MV-4-11 (cell line): ENCODE results near the gene ATP11A.
A peak's percentile ranks its signal among the peaks of the same experiment; 100 is the strongest.
"Not testable (repeated sequence)": the region's sequence is repeated elsewhere in the genome, so short reads cannot be mapped to it uniquely, and the experiment has no call there.

Experiments used
- DNase-seq: peaks from one replicate; lab custom pipeline; 2025; lab: John Stamatoyannopoulos, UW

The ATP11A gene

DNA sequence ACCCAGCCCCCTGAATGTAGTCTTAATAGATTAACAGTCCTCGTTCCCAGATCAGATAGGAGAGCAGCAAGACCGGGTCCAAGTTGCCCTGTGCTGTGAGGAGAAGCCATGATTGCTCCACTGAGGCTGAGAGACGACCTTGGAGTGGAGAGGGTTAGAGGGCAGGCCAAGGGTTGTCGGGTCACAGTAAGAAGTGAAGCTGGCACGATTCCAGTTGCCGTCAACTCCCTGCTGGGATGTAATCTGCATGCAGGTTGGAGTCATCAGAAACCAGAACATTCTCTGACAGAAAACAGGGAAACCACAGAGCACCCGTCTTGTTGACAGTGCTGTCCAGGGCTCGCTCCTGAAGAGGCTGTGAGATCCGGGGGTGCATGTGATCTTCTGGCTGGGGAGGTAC is 19.0 kb upstream of the ATP11A start:
- no peak for DNase-seq

DNA sequence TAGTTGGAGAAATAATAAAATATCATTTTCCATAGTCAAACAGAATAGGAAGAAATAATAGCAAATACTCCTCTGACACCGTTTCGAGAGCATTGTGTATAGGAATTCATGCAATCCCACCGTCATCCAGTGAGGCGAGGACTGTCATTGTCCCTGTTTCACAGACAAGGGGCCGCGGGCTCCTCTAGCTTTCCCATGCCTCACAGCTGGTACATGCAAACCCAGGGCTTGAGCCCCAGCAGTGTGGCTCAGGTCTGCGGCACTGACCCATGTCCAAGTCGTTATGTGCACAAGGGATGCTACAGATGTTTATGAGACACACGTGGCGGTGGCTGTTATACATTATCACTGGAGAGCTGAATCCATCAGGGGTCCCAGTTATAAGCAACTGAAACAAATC is 18.5 kb upstream of the ATP11A start:
- no peak for DNase-seq

DNA sequence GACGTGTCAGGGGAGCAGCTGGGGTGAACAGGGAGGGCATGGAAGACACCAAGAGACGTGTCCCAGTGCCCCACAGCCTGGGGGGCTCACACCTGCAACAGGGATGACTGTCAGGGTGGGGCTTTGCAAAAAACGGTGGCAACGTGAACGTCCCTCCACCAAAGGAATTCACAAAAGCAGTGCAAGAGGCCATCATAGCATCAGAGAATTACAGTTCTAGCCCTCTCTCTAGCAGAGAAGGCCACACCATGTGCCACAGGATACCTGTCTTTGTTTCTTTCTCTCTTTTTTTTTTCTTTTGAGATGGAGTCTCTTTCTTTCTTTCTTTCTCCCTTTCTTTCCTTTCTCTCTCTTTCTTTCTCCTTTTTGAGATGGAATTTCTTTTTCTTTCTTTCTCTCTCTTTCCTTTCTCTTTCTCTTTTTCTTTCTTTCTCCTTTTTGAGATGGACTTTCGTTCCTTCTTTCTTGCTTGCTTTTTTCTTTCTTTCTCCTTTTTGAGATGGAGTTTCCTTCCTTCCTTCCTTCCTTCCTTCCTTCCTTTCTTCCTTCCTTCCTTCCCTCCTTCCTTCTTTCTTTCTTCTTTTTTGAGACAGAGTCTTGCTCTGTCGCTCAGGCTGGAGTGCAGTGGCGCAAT is 17.1 kb upstream of the ATP11A start:
- DNase-seq, result no peak

DNA sequence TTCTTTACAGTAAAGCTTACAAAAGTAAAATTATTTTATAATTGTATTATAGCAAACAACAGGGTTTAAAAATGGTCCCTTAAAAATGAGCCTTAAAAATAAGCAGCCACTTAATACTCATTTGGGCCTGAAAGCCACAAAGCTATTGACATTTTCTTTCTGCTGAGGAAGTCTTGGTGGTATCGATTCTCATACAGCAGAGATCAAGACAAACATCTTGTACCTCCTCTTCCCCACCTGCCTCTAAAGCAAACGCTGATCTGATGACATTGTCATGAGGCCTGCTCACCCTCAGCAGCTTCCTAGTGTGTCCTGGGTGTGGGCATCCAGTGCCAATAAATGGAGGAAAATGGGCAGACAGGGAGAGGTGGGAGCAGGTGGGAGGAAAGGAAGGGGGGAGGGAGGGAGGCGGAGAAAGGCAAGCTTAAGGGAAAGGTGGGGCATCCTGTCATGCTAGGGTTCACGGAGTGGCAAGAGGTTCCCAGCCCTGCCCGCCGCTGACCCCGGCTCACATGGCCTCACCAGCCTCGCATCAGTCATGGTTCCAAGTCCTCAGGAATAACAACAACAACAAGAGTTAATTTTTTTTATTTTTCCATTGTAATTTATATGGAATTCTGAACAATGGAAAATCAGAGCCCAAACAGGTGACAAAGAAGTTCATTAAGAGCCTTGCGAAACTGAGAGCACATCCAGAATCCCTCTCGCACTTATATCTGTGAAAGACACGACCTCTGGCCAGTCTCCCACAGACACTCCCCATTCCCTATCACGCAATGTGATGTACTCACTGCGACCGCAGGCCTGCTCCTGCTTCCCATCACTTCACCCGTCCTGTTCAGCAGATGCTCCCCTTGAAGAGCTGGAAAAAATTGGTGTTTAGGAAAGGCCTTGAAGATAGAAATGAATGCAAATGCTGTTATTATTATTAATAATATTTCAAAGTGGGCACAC is 15.1 kb upstream of the ATP11A start:
- DNase-seq, result no peak

DNA sequence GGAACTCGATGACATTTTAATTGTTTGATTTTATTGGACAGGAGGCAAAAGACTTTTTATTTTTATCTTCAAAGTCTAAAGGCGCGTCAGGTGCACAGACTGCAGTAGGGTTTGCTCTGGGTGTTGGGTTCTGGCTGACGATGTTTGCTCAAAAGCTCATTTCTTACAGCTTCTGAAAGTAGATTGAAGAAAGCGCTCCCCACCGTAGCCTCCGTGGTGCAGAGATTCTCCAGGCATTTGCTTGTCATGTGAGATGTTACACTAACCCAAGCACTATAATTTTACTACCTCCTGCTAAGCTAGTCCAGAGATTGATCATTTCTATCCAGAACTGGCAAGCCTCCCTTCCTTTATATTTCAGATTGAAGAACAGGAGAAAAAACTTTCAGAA is 14.5 kb upstream of the ATP11A start:
- DNase-seq, result no peak

DNA sequence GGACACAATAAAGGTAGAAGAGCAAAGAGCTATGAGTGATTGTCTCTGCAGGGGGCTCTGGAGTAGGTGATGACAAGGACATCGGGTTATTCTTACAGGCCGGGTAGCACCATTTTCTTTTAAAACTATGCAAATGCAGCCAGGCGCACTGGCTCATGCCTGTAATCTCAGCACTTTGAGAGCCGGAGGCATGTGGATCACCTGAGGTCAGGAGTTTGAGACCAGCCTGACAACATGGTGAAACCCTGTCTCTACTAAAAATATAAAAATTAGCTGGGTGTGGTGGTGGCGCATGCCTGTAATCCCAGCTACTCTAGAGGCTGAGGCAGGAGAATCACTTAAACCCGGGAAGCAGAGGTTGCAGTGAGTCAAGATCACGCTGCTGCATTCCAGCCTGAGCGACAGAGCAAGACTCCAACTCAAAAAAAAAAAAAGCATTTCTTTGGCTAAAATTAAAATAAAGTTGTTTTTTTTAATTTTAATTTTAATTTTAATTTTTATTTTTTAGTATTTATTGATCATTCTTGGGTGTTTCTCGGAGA is 12.3 kb upstream of the ATP11A start:
- DNase-seq, result not testable (repeated sequence)

DNA sequence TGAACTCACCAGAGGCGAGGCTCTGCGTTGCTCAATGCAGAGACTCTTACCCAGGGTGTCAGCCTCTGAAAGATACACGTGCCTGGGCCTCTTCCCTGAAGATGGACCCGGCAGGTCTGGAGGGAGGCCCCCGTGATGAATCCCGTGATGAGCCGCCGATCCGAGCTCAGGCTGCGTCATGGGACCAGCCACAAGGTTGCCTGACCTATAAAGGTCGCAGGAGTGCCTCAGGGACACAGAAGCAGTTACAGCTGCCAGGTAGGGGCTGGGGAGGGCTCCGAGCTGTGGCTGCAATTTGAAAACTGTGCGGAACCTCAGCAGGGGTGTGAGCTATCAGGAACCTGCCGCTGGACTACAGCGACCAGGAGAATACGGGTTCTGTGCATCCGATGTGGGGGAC is 10.5 kb upstream of the ATP11A start:
- DNase-seq, result no peak

DNA sequence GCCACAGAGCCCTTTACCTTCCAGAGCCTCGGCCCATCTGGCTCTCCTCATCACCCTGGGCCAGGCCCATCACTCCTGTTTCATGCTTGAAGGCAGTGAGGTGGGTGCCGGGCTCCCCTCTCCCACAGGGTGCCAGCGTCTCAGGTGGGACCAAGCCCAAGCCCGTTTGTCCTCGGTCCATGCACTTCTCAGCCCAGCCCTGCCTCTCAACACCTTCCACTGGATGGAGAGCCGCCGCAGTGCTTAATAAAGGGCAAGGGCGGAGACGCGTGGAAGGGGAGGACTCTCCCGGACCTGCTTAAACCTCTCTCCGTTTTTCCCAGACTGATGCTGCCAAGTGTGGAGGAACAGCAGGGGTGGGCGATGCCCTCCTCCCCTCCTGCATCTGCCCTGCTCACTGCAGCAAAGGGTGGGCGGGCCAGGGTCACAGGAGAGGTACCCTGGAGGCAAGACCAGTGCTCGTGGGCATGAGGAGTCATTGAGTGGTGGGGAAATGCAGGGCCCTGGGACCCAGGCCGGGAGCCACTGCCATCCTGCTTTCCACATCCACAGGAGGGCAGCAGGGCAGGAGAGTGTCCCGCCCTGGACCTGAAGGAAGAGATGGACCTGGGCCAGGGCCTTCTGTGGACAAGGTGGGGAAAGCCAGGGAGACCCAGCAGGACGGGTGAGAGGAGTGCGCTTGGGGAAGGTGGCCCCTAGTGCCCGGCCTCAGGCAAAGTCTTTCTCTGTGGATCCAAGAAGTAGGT is 9.7 kb upstream of the ATP11A start:
- DNase-seq, result no peak

DNA sequence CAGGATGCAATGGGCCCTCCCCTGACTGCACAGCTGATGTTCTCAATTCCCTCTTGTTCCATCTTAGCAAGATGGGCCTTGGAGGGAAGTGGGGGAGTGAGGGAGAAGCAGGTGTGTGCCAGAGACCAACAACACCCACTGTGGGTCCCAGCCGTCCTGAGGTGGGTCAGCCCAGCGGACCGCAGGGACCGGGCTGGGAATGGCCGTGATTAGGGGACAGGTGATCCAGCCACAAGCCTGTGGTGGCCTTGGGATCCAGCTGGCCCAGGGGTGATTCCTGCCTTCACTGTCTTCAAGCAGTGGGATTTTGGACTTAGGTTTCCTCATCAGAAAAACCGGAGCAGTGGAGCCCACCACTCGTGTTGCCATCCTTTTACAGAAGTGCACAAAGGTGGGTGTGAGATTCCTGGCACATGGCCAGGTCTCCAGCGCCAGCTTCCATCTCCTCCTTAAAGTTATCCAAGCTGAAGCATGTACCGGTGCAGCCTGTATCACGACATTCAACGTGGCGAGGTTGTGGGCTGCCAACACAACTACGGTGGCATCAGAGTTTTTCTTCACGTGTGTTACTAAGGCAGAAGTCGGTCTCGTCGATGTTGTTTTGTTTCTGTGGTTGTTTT is 9.0 kb upstream of the ATP11A start:
- DNase-seq, result no peak

DNA sequence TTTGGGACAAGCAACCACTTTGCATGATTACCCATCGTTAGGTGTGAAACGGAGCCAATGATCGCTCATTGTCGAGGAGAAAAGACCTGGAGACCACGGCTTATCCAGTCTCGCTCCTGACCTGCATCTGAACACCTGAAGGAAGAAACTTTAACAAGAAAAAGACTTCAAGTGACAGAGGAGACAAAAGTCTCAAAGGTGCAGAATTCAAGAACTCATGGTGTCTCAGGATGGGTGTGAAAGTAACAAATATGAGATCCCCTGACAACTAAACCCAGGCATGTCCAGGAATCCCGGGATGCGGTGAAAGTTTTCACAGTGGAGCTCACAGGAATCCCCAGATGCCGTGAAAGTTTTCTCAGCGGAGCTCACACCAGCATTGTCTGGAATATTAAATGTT is 6.3 kb upstream of the ATP11A start:
- no peak for DNase-seq

DNA sequence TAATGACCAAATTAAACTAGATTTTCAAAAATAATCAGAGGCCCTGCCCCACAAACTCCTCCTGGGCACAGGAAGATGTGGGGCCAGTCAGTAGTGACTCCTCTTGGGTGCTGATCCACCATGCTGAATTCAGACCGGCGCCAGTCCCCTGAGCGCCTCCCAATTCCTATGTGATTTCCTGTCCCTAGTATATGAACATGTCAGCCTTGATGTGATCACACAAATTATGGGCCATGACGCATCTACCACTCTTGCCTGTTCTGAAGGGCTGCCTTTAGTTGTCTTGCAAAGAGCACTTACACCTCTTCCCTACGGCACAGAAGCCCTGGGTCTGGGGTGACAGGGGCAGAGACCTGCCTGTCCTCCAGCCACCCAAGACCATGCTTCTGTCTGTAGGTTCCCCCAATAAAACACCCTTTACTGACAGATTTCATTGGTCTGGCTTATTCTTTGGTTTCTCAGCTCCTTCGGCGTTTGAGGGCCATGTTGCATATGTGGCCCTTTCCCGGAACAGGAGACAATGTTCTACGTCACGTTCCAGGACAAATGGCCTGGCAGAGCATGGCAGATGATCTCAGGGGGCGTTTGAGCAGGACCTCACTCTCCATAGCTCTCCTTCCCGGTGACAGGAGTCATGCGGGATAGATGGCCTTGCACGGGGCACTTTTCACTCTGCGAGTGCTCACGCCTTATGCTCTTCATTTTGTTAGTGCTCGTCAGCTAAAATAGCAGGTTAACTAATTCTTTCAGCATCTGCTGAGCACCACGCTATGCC is 5.6 kb upstream of the ATP11A start:
- DNase-seq, result no peak

DNA sequence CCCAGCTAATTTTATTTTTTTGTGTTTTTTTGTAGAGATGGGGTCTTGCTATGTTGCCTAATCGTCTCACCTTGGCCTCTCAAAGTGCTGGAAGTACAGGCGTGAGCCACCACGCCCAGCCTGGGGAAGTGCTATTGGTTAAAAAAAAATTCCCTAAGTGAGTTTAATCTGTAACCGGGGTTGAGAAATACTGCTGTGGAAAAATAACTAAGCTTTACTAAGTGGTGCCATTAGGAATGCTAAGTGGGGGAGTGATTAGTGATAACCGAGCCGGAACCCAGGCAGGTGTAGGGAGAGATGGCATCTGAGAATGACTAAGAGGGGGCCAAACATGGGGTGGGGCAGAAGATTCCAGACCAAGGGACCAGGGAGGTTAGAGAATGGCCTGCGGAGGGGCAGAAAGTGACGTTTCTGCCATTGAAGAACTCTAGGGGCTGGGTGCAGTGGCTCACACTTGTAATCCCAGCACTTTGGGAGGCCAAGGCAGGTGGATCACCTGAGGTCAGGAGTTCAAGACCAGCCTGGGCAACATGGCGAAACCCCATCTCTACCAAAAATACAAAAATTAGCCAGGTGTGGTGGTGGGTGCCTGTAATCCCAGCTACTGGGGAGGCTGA is 4.5 kb upstream of the ATP11A start:
- not testable (repeated sequence) for DNase-seq

DNA sequence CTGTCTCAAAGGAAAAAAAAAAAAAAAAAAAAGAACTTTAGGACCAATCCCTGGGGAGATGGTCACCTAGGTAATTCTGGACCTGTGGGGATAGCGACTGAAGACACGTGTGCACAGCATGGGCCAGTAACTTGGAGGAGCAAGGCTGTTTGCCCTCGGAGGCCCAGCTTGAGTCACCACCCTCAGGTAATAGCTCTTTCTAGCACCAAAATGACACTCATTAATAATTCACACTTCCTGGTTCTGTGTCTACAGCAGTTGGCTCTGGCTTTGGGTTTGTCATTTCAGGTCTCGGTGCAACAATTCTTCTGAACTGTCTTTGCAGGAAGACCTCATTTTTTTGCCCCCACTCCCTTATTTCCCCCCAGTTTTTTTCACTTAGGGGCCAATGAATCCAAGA is 3.9 kb upstream of the ATP11A start:
- DNase-seq, result no peak

DNA sequence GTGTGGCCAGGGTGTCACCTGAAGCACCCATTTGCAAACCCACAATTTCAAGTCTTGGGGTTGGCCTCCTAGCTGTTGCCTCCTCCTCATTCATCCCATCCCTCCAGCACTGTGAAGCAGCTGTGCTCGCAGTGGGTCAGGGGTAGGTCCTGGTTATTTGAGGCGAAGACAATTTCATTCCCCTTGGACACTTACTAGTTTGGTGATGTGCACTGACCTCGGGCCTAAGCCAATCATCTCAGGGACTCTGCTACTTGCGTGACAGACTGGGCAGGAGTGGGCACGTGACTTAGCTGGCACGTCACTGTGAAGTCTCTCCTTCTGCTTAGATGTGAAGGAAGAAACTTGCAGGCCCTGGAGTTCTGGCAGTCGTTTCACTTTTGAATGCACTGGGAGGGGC is 3.5 kb upstream of the ATP11A start:
- DNase-seq, result no peak

DNA sequence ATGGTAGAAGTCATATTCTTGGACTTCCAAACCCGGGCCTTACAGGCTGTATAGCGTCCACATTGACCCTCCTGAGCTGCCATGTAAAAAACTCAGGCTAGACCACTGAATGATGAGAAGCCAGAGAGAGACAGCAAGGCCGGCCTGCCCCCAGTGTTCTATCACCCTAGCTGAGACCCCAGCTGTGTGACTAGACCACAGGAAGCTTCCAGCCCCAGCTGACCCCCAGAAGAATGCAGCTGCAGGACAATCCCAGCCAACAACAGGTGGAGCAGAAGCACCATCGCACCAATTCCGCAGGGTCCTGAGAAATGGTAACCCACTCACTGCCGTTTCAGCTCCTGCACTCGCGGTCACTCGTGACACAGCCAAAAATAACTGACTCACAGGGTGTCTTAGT is 2.9 kb upstream of the ATP11A start:
- DNase-seq, result no peak

DNA sequence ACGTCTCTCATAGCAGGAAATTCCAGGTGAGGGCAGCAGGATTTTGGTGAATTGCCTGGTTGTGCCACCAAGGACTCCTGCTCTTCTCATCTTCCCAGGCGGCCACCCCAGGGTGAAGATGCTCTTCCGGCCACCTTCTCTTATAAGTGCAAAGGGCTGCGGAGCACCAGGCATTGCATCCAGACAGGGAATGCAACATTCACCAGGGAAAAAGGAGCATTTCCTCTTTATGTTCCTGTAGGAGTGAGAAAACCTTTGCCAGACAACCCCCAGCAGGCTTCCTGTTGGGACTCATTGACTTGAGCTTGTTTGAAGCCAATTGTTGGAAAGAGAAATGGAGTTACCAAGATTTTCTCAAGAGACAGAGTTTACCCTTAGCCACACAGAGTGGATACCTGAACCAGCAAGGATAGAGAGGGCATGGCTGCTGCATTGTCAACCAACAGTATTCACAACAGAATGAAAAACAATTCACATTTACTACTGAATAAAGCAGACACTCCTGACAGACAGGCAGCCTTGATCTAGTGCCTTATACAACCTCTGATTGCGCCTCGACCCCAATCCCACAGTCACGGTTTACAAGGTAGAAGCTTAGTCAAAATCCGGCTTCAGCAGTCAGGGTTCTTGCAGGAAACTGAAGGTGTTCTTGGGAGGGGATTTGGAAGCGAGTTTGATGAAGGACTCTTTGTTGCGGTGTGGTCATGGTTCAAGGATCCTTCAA is 1.8 kb upstream of the ATP11A start:
- no peak for DNase-seq

DNA sequence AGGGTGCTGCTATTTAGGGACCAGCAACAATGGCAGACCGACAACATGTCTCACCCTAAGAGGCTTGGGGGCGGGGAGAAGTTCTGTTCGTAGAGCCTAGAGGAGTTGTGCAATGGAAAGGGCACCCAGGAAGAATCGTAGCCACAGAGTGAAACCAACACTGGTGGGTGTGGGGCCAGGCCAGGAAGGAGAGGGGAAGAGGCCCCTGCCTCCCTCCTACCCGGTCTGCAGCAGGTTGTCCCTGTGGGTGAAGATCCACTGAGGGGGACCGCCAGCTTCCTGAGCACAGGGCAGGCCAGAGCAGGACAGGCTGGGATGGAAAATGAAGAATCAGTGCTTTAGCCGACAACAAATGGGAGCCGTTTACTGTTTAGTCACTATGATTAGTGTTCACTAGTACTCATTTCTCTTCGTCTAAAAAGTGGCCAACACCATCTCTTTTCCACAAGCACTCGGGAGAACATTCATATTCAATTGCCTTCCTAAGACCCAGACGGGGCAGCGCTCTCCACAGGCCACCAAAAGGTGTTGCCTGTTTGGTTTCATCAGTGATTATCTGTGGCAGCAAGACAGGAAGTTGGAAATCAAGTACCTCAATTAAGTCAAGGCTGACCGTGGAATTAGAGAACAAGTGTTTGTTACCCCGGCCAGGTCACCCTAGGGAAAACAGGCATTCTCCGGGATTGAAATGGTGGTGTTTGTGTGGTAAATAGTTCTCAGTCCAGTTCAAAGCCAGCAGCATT is 1.1 kb upstream of the ATP11A start:
- peak; percentile 97 for DNase-seq

DNA sequence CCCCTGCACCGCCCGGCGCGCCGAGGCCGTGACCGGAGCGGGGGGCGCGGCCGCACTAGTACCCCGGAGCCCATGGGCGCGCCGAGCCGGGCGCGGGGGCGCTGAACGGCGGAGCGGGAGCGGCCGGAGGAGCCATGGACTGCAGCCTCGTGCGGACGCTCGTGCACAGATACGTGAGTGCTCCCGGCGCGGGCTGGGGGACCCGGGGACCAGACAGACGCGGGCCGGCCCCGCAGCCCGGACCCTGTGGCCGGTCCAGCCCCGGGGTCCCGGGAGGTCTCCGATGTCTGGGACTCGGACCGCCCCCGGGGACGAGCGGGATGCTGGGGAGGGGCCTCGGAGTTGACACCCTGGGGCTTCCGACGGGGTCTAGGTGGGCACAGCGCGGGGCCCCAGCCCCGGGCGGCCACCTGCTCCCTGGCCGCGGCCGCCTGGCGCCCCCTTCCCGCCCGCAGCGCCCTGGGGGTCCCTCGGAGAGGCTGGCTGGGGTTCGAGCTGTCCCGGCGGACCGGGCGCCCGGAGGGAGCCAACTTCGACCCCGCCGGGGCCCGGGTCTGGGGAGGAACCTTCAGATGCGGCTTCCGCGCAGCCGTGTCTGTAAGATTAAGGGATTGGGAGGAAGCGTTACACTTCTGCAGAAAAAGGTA is 568 bp downstream of the ATP11A start:
- DNase-seq, result no peak

DNA sequence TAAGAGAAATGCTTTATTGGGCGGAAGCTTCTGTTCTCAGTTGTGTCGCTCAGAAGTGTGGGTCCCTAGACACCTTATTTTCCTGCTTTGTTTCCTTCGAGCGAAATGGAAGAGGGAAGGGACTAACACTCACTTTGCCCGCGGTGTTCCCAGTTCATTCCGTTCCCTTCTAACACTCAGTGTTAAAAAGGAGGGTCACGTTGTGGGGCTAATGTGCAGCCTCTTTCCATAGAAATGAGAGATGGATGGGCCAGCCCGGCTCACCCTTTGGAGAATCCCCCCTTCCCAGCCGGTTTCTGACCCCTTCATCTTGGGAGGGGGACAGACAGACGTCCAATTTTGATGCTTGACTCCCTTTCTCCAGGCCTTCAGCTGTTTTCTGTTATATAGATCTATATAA is 2.3 kb downstream of the ATP11A start:
- DNase-seq, result no peak
